Erythroblast (primary cell): ENCODE measurements around the gene SUSD6.

Source experiments
- GATA1 ChIP-seq: IDR thresholded peaks from 2 replicates; pipeline ENCODE4 v1.6.1; 2011; ENCODE audit warnings: low read depth, mild to moderate bottlenecking, control low read depth, low read length, moderate library complexity
- POLR2A ChIP-seq: IDR thresholded peaks from 2 replicates; pipeline ENCODE4 v1.6.1; 2011; ENCODE audit warnings: mild to moderate bottlenecking, low read length

DNA sequence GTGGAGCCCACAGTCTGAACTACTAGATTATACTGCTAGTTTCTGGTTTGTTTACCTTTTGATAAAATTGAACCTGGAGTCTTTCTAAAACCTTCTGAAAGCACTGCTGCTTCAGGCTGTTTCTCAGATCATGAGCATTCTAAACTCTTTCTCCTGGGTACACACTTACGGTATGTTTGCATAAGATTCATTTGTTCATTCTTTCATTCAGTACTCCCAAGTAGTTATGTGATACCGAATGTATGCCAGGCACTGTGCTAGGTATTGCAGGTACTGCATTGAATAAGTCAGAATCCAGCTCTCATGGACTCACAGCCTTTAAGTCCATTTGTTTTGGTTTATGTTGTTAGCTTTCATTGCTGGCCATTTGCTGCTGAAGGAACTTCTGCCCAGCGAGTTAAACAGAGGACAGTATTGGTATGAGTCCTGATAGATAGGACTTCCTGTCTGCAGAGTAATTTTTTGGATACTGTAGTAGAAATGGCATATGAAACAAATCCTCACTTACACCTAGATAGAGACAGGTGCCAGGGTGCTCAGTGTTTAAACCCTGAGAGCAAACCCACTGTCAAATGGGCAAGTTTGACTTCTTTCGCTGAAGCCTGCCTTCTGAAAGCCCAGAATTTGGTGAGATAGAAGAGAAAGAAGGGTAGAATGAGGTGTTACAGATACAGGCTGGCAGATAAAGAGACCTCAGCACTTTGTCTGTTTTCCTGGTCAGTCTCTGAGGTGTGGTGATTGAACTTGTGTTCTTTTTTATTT, 2.1 kb downstream of the SUSD6 start:
- TF ChIP-seq POLR2A (no peak), GATA1 (no peak)
